Measurements from ENCODE around the gene ACO1.

- TF ChIP-seq POLR2A (IDR thresholded peaks at IDR 0.05) (no peak), CTCF (IDR thresholded peaks at IDR 0.05) (no peak)
These were observed 38.9 kb downstream of the ACO1 start for GRCh38 chr9:32423371-32423770.

Data from adrenal gland (tissue), 5 donors.